Measurements from ENCODE around the gene DMXL1.

The DMXL1 gene

DNA sequence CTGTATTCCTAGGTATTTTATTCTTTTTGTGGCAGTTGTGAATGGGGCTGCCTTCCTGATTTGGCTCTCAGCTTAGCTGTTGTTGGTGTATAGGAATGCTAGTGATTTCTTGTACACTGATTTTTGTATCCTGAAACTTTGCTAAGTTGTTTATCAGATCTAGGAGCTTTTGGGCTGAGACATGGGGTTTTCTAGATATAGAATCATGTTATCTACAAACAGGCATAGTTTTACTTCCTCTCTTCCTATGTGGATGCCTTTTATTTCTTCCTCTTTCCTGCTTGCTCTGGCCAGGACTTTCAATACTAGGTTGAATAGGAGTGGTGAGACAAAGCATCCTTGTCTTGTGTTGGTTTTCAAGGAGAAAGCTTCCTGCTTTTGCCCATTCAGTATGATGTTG is 129.9 kb downstream of the DMXL1 start:
- DNase-seq (ENCODE audit: low read depth): no peak
- no peak overlapping the region for H3K4me3 ChIP-seq (ENCODE audit: low read length)
- no peak for TF ChIP-seq CTCF (IDR thresholded peaks at IDR 0.05; ENCODE audit: insufficient read depth, low read depth, low read length, missing control alignments)

- no peak overlapping the region for H3K4me3 ChIP-seq (ENCODE audit: low read length)
- no peak for DNase-seq (ENCODE audit: low read depth)
Observed at GRCh38 chr5:119207105-119207504, 136.2 kb downstream of the DMXL1 start.

GRCh38 chr5:119212026-119212425 is 141.1 kb downstream of the DMXL1 start:
- TF ChIP-seq CTCF (IDR thresholded peaks at IDR 0.05; ENCODE audit: insufficient read depth, low read depth, low read length, missing control alignments): no peak
- no peak overlapping the region for H3K4me3 ChIP-seq (ENCODE audit: low read length)
- no peak for DNase-seq (ENCODE audit: low read depth)

More at GRCh38 chr5:119207105-119207504, 136.2 kb downstream of the DMXL1 start:
- no peak for TF ChIP-seq CTCF (IDR thresholded peaks at IDR 0.05; ENCODE audit: insufficient read depth, low read depth, low read length, missing control alignments)

GRCh38 chr5:119212676-119213075 is 141.8 kb downstream of the DMXL1 start:
- no peak overlapping the region for H3K4me3 ChIP-seq (ENCODE audit: low read length)
- no peak for TF ChIP-seq CTCF (IDR thresholded peaks at IDR 0.05; ENCODE audit: insufficient read depth, low read depth, low read length, missing control alignments)
- DNase-seq (ENCODE audit: low read depth): no peak

DNA sequence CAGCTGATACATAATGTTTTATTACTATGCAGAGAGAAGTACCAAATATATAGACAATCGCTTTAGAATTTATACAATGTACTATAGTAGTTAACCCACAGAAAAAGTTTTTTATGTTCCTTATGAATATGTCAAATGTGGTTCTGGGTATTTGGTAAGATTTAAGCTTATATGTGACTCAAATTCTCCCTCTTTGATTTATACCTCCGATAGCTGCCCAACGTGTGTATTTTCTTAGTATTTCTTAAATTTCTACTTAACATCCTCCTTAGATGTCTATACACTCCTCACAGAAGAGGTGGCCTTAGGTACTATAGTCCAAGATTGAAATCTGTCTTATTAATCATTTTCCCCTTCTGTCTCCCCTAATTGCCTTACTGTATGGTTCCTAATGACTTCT is 146.3 kb downstream of the DMXL1 start:
- no peak for TF ChIP-seq CTCF (IDR thresholded peaks at IDR 0.05; ENCODE audit: insufficient read depth, low read depth, low read length, missing control alignments)
- H3K4me3 ChIP-seq (ENCODE audit: low read length): no peak overlapping the region
- DNase-seq (ENCODE audit: low read depth): no peak

- no peak for DNase-seq (ENCODE audit: low read depth)
- no peak overlapping the region for H3K4me3 ChIP-seq (ENCODE audit: low read length)
- no peak for TF ChIP-seq CTCF (IDR thresholded peaks at IDR 0.05; ENCODE audit: insufficient read depth, low read depth, low read length, missing control alignments)
Observed at GRCh38 chr5:119218830-119219782, 148.2 kb downstream of the DMXL1 start.
